Neural cell (in vitro differentiated cells): ENCODE measurements around the gene LTA4H.

Experiments
- MXI1 ChIP-seq: fragments of 450-650 bp; conservative IDR thresholded peaks from 2 replicates; pipeline ENCODE4 v1.6.1; 2014; ENCODE audit warnings: antibody characterized with exemption, mild to moderate bottlenecking; ENCODE audit not compliant: poor library complexity, severe bottlenecking
- TF ChIP-seq, protein P1 (sequence below): fragments of 450-650 bp; IDR thresholded peaks from 2 replicates; pipeline ENCODE4 v1.5.1; 2014; ENCODE audit warnings: antibody characterized with exemption, mild to moderate bottlenecking, moderate library complexity; ENCODE audit not compliant: poor library complexity, severe bottlenecking

DNA sequence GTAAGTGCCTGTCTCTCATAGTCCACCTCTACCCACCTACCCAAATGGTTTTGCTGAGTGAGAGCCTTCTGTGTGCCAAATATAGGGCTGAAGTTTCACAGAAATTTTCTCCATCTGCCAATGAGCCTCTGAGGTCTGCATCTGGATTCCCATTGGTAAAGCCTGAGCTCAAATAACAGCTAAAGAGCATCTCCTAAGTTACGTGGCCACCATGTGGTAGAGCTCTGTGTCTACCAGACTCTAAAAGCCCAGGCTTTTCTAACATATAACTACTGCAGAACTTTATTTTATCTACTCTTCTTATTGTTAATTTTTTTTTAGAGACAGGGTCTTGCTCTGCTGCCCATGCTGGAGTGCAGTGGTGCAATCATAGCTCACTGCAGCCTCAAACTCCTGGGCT lies 76.3 kb downstream of the LTA4H start:
- TF ChIP-seq, protein P1, sequence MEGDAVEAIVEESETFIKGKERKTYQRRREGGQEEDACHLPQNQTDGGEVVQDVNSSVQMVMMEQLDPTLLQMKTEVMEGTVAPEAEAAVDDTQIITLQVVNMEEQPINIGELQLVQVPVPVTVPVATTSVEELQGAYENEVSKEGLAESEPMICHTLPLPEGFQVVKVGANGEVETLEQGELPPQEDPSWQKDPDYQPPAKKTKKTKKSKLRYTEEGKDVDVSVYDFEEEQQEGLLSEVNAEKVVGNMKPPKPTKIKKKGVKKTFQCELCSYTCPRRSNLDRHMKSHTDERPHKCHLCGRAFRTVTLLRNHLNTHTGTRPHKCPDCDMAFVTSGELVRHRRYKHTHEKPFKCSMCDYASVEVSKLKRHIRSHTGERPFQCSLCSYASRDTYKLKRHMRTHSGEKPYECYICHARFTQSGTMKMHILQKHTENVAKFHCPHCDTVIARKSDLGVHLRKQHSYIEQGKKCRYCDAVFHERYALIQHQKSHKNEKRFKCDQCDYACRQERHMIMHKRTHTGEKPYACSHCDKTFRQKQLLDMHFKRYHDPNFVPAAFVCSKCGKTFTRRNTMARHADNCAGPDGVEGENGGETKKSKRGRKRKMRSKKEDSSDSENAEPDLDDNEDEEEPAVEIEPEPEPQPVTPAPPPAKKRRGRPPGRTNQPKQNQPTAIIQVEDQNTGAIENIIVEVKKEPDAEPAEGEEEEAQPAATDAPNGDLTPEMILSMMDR: no peak
- TF ChIP-seq MXI1: no peak
